HCT116 (cell line): Measurements from ENCODE around the gene CHMP1B. TPM values are rescaled to one million over a fixed set of nuclear protein-coding genes. Genes with fewer than 3 reads are reported as not detected.

Experiments
- ATAC-seq: fragments of 200-7000 bp; cut with Tn5 transposase; 2 replicates; pipeline ENCODE4 v1.9.1; 2020; ENCODE audit warnings: mild to moderate bottlenecking, moderate library complexity
- BruUV-seq: library from RNA; stranded (reverse); fragments of 400-500 nt; replicated peaks from 2 replicates; lab custom pipeline; 2021; lab: Mats Ljungman, UMichigan
- CTCF ChIA-PET: fragments of 300-600 bp; sonication (Branson Sonifier 250); formaldehyde crosslinking; loops from one replicate; lab custom pipeline; 2021; ENCODE audit warnings: antibody characterized with exemption; lab: Charles Lee
- POLR2A ChIA-PET: fragments of 300-600, 350-600 bp; sonication (Branson Sonifier 250); formaldehyde crosslinking; loops from one replicate; lab custom pipeline; 2021; ENCODE audit warnings: antibody characterized with exemption; lab: Charles Lee
- RAD21 ChIA-PET, 2 experiments: fragments of 300-600 bp; sonication (Branson Sonifier 250); formaldehyde crosslinking; loops; one replicate each; lab custom pipeline; 2023; ENCODE audit warnings: low total read pairs in 2 of 2; ENCODE audit not compliant: uncharacterized antibody in 2 of 2, unreplicated experiment in 2 of 2, low non-redundant PET in 1 of 2; lab: Charles Lee
- DNase-seq: peaks from one replicate; pipeline ENCODE4 v3.0.0-alpha.2; 2010; ENCODE audit warnings: low read depth, low spot score
- H2AFZ ChIP-seq: fragments of 200-600 bp; shearing (Covaris generic), sonication (generic); 2 replicates; pipeline ENCODE4 v1.6.1; 2017; ENCODE audit warnings: low read depth, mixed run types, mixed read lengths, antibody characterized with exemption, low read length; ENCODE audit not compliant: poor library complexity, severe bottlenecking
- H3K27ac ChIP-seq: 2 replicates; pipeline ENCODE4 v1.5.1; 2012; ENCODE audit warnings: low read depth, low read length
- H3K27me3 ChIP-seq: fragments of 200-600 bp; sonication (generic); 2 replicates; pipeline ENCODE4 v1.6.1; 2016; ENCODE audit warnings: mixed run types, low read length, mixed read lengths; ENCODE audit not compliant: insufficient read depth
- H3K36me3 ChIP-seq, 2 experiments: fragments of 200-500 bp in 1 of 2; fragments of 200-600 bp in 1 of 2; sonication (Bioruptor generic) in 1 of 2; sonication (generic) in 1 of 2; 2 replicates each; pipeline versions ENCODE4 v1.5.1 to v1.6.1; 2014 to 2016; ENCODE audit warnings: low read length in 2 of 2, inconsistent platforms in 1 of 2, mixed read lengths in 1 of 2, mixed run types in 1 of 2; ENCODE audit not compliant: insufficient read depth in 2 of 2, control insufficient read depth in 1 of 2
- H3K4me1 ChIP-seq, 2 experiments: fragments of 200-600 bp in 1 of 2; sonication (generic) in 1 of 2; 2 replicates each; pipeline versions ENCODE4 v1.5.1 to v1.6.1; 2012 to 2017; ENCODE audit warnings: low read length in 2 of 2, inconsistent platforms in 1 of 2, mild to moderate bottlenecking in 1 of 2, mixed read lengths in 1 of 2, mixed run types in 1 of 2, moderate library complexity in 1 of 2; ENCODE audit not compliant: insufficient read depth in 2 of 2, control insufficient read depth in 1 of 2
- H3K4me2 ChIP-seq: fragments of 200-600 bp; sonication (generic); 2 replicates; pipeline ENCODE4 v1.6.1; 2017; ENCODE audit warnings: mixed run types, low read length, mixed read lengths
- H3K4me3 ChIP-seq, 2 experiments: fragments of 200-600 bp in 1 of 2; sonication (generic) in 1 of 2; replicated peaks in 1 of 2; 2 replicates each; pipeline ENCODE4 v1.5.1; 2011 to 2016; ENCODE audit warnings: low read length in 2 of 2, control low read depth in 1 of 2, low read depth in 1 of 2, mild to moderate bottlenecking in 1 of 2, mixed read lengths in 1 of 2, mixed run types in 1 of 2
- H3K79me2 ChIP-seq: fragments of 200-600 bp; sonication (generic); 2 replicates; pipeline ENCODE4 v1.6.1; 2017; ENCODE audit warnings: mild to moderate bottlenecking, mixed run types, low read length, moderate library complexity, mixed read lengths; ENCODE audit not compliant: insufficient read depth
- H3K9ac ChIP-seq: fragments of 200-600 bp; sonication (generic); 2 replicates; pipeline ENCODE4 v1.6.1; 2016; ENCODE audit warnings: low read length, mixed read lengths
- H3K9me2 ChIP-seq: fragments of 200-600 bp; sonication (generic), shearing (Covaris generic); 2 replicates; pipeline ENCODE4 v1.6.1; 2017; ENCODE audit warnings: mixed run types, mild to moderate bottlenecking, moderate library complexity; ENCODE audit not compliant: insufficient read depth
- H3K9me3 ChIP-seq, 2 experiments: fragments of 200-500 bp in 1 of 2; fragments of 200-600 bp in 1 of 2; sonication (Bioruptor generic) in 1 of 2; sonication (generic) in 1 of 2; 2 replicates each; pipeline ENCODE4 v1.6.1; 2014 to 2017; ENCODE audit warnings: low read length in 2 of 2, mixed read lengths in 2 of 2, inconsistent platforms in 1 of 2, low read depth in 1 of 2, mild to moderate bottlenecking in 1 of 2, mixed run types in 1 of 2, moderate library complexity in 1 of 2; ENCODE audit not compliant: control insufficient read depth in 1 of 2, insufficient read depth in 1 of 2
- H4K20me1 ChIP-seq: fragments of 200-600 bp; sonication (generic), shearing (Covaris generic); 2 replicates; pipeline ENCODE4 v1.6.1; 2017; ENCODE audit warnings: mixed run types, mild to moderate bottlenecking, moderate library complexity; ENCODE audit not compliant: insufficient read depth
- ATF3 ChIP-seq: IDR thresholded peaks from 2 replicates; pipeline ENCODE4 v1.6.1; 2012
- CBX3 ChIP-seq: IDR thresholded peaks from 2 replicates; pipeline ENCODE4 v1.6.1; 2012; ENCODE audit warnings: low read depth
- CEBPB ChIP-seq: IDR thresholded peaks from 2 replicates; pipeline ENCODE4 v1.6.1; 2012; ENCODE audit warnings: low read depth
- CTCF ChIP-seq, 3 experiments: fragments of 200-600 bp in 1 of 3; sonication (generic) in 1 of 3; IDR thresholded peaks in 2 of 3; conservative IDR thresholded peaks in 1 of 3; 2 replicates each; pipeline ENCODE4 v1.5.1; 2012 to 2017; ENCODE audit warnings: low read depth in 2 of 3, low read length in 2 of 3, antibody characterized with exemption in 1 of 3, borderline replicate concordance in 1 of 3, control low read depth in 1 of 3, mild to moderate bottlenecking in 1 of 3, mixed read lengths in 1 of 3, mixed run types in 1 of 3, moderate library complexity in 1 of 3; ENCODE audit not compliant: insufficient read depth in 1 of 3
- ELF1 ChIP-seq: IDR thresholded peaks from 2 replicates; pipeline ENCODE4 v1.6.1; 2012; ENCODE audit warnings: low read depth, borderline replicate concordance
- EZH2 ChIP-seq: fragments of 200-600 bp; sonication (generic); IDR thresholded peaks from 2 replicates; pipeline ENCODE4 v1.6.1; 2017; ENCODE audit warnings: antibody characterized with exemption, mixed run types
- FOSL1 ChIP-seq: IDR thresholded peaks from 2 replicates; pipeline ENCODE4 v1.6.1; 2012; ENCODE audit warnings: low read depth
- MAX ChIP-seq: IDR thresholded peaks from 2 replicates; pipeline ENCODE4 v1.6.1; 2012
- POLR2A ChIP-seq: IDR thresholded peaks from 2 replicates; pipeline ENCODE4 v1.7.0; 2011; ENCODE audit warnings: borderline replicate concordance; ENCODE audit not compliant: insufficient read depth, insufficient read length; ENCODE audit errors: extremely low read depth
- RAD21 ChIP-seq: IDR thresholded peaks from 2 replicates; pipeline ENCODE4 v1.6.1; 2012; ENCODE audit warnings: low read depth, mild to moderate bottlenecking
- SIN3A ChIP-seq: IDR thresholded peaks from 2 replicates; pipeline ENCODE4 v1.6.1; 2012; ENCODE audit warnings: low read depth
- SP1 ChIP-seq: IDR thresholded peaks from 2 replicates; pipeline ENCODE4 v1.6.1; 2012; ENCODE audit warnings: low read depth
- SRF ChIP-seq: IDR thresholded peaks from 2 replicates; pipeline ENCODE4 v1.6.1; 2012; ENCODE audit warnings: low read depth
- TCF7L2 ChIP-seq: IDR thresholded peaks from 2 replicates; pipeline ENCODE4 v1.7.0; 2011; ENCODE audit warnings: borderline replicate concordance, inconsistent platforms; ENCODE audit not compliant: insufficient read depth, insufficient read length; ENCODE audit errors: extremely low read depth
- YY1 ChIP-seq: IDR thresholded peaks from 2 replicates; pipeline ENCODE4 v1.6.1; 2011; ENCODE audit warnings: low read length, low read depth, moderate library complexity, mild to moderate bottlenecking; ENCODE audit not compliant: insufficient replicate concordance; ENCODE audit errors: extremely low read depth
- ZBTB33 ChIP-seq: IDR thresholded peaks from 2 replicates; pipeline ENCODE4 v1.6.1; 2011; ENCODE audit warnings: mild to moderate bottlenecking, low read length, moderate library complexity; ENCODE audit not compliant: insufficient replicate concordance; ENCODE audit errors: extremely low read depth
- ZNF274 ChIP-seq: fragments of 200-500 bp; sonication (Bioruptor generic); IDR thresholded peaks from 2 replicates; pipeline ENCODE4 v1.6.1; 2014; ENCODE audit warnings: mild to moderate bottlenecking, low read depth, low read length, inconsistent platforms
- intact Hi-C: fragments of 100-400 bp; cut with micrococcal nuclease; formaldehyde crosslinking; loops from 2 replicates; pipeline ENCODE4 v1.10.0; 2022
- total RNA-seq: library from RNA; stranded (reverse); gene quantifications from one replicate; pipeline ENCODE4 v1.2.1, GENCODE V29; 2021; ENCODE audit not compliant: unreplicated experiment

The CHMP1B gene
- total RNA-seq, 1 experiment from 2014 or later: 30.3 TPM

- Histone ChIP-seq H2AFZ (no peak overlapping the region), H3K36me3 (no peaks in the 10 kb centered on the region), H3K9me2 (no peaks in the 10 kb centered on the region), H3K27me3 (no peaks in the 10 kb centered on the region), H3K9me3 (no peaks in the 10 kb centered on the region), H3K9ac (no peak overlapping the region), H3K4me3 (no peak overlapping the region), H3K4me2 (no peak overlapping the region), H3K79me2 (no peaks in the 10 kb centered on the region), H3K27ac (no peak overlapping the region), H4K20me1 (no peaks in the 10 kb centered on the region), H3K4me1 (no peaks in the 10 kb centered on the region)
- intact Hi-C loops: no loop called here
- RAD21 ChIA-PET: no interaction called here
- no peak for ATAC-seq
- BruUV-seq: no TSS peak
- TF ChIP-seq POLR2A (no peak), EZH2 (no peak), ZNF274 (no peak), MAX (no peak), SIN3A (no peak), SRF (no peak), ZBTB33 (no peak), CBX3 (no peak), CTCF (IDR thresholded peaks at IDR 0.05 in 2 of 3, conservative IDR thresholded peaks at IDR 0.05 in 1 of 3; ENCODE audit: borderline replicate concordance in 1 of 3, insufficient read depth in 1 of 3, low read depth in 2 of 3, low read length in 2 of 3) (no peak), CEBPB (no peak), ATF3 (no peak), YY1 (no peak), RAD21 (no peak), TCF7L2 (no peak), SP1 (no peak), FOSL1 (no peak), ELF1 (no peak)
- CTCF ChIA-PET: no interaction called here
- no peak for DNase-seq
- POLR2A ChIA-PET: no interaction called here
Measured at GRCh38 chr18:11823545-11823944, 27.7 kb upstream of the CHMP1B start.
